ENCODE measurements around the gene SARS1. TPM values are rescaled to one million over a fixed set of nuclear protein-coding genes. Genes with fewer than 3 reads are reported as not detected.
"Not testable (repeated sequence)": the region's sequence is repeated elsewhere in the genome, so short reads cannot be mapped to it uniquely, and the experiment has no call there.

SARS1 gene
- total RNA-seq, 4 donors from 2014 or later = 83.2 to 158 (median 102) TPM

GRCh38 chr1:109210058-109210457 lies 3.7 kb upstream of the SARS1 start:
- H3K4me1 ChIP-seq = peaks cover 0 to 4% (median 2%) of the 10 kb centered on the region in 4 donors
- H3K27ac ChIP-seq = no peak overlapping the region
- H3K27me3 ChIP-seq = no peaks in the 10 kb centered on the region
- TF ChIP-seq CTCF (IDR thresholded peaks at IDR 0.05) = no peak
- TF ChIP-seq POLR2A (IDR thresholded peaks at IDR 0.05) = no peak
- DNase-seq = no peak
- H3K36me3 ChIP-seq = no peaks in the 10 kb centered on the region
- no peaks in the 10 kb centered on the region for H3K9me3 ChIP-seq
- H3K4me3 ChIP-seq = no peak overlapping the region

- H3K4me3 ChIP-seq = peak overlapping the region; percentile 59 to 81 (median 75)
These were observed 334 bp upstream of the SARS1 start for GRCh38 chr1:109213345-109213823.

GRCh38 chr1:109214695-109215623 lies 1.2 kb downstream of the SARS1 start:
- peaks cover 0 to 31% (median 4%) of the 10 kb centered on the region in 4 donors for H3K4me1 ChIP-seq
- no peaks in the 10 kb centered on the region for H3K27me3 ChIP-seq
- H3K9me3 ChIP-seq = no peaks in the 10 kb centered on the region
- H3K4me3 ChIP-seq = peak overlapping the region; percentile 59 to 81 (median 75)
- H3K36me3 ChIP-seq = no peaks in the 10 kb centered on the region
- H3K27ac ChIP-seq = peak overlapping the region; percentile 79 to 91 (median 90)
- peak in 2 of 3 donors; percentile 35 to 66 for DNase-seq
- no peak for TF ChIP-seq CTCF (IDR thresholded peaks at IDR 0.05)
- TF ChIP-seq POLR2A (IDR thresholded peaks at IDR 0.05) = no peak

More at GRCh38 chr1:109213345-109213823, 334 bp upstream of the SARS1 start:
- no peak for DNase-seq
- TF ChIP-seq CTCF (IDR thresholded peaks at IDR 0.05) (no peak), POLR2A (IDR thresholded peaks at IDR 0.05) (no peak)
- Histone ChIP-seq H3K4me1 (peaks cover 0 to 31% (median 4%) of the 10 kb centered on the region in 4 donors), H3K36me3 (no peaks in the 10 kb centered on the region), H3K27me3 (no peaks in the 10 kb centered on the region), H3K9me3 (no peaks in the 10 kb centered on the region), H3K27ac (peak overlapping the region; percentile 79 to 91 (median 90))

GRCh38 chr1:109216662-109217061 lies 2.9 kb downstream of the SARS1 start:
- H3K27ac ChIP-seq = no peak overlapping the region
- peaks cover 0 to 31% (median 4%) of the 10 kb centered on the region in 4 donors for H3K4me1 ChIP-seq

GRCh38 chr1:109218516-109218915 lies 4.8 kb downstream of the SARS1 start:
- TF ChIP-seq CTCF (IDR thresholded peaks at IDR 0.05) (no peak), POLR2A (IDR thresholded peaks at IDR 0.05) (peak in 1 of 2 donors; percentile 37)
- Histone ChIP-seq H3K4me1 (peaks cover 0 to 31% (median 4%) of the 10 kb centered on the region in 4 donors), H3K9me3 (no peaks in the 10 kb centered on the region), H3K27me3 (no peaks in the 10 kb centered on the region), H3K36me3 (peaks cover 0 to 4% (median 0%) of the 10 kb centered on the region in 3 donors), H3K4me3 (no peak overlapping the region), H3K27ac (peak overlapping the region in 1 of 4 donors; percentile 55)
- peak in 2 of 3 donors; percentile 66 to 82 for DNase-seq

More at GRCh38 chr1:109216662-109217061, 2.9 kb downstream of the SARS1 start:
- no peaks in the 10 kb centered on the region for H3K27me3 ChIP-seq
- no peak for TF ChIP-seq POLR2A (IDR thresholded peaks at IDR 0.05)
- TF ChIP-seq CTCF (IDR thresholded peaks at IDR 0.05) = no peak
- H3K4me3 ChIP-seq = no peak overlapping the region
- H3K9me3 ChIP-seq = no peaks in the 10 kb centered on the region
- no peak for DNase-seq
- peaks cover 0 to 4% (median 0%) of the 10 kb centered on the region in 3 donors for H3K36me3 ChIP-seq

- not testable (repeated sequence) for H3K9me3 ChIP-seq, H3K27ac ChIP-seq, H3K27me3 ChIP-seq, H3K4me3 ChIP-seq, DNase-seq
- peaks cover 0 to 19% (median 0%) of the 10 kb centered on the region in 3 donors for H3K36me3 ChIP-seq
- peaks cover 0 to 15% (median 1%) of the 10 kb centered on the region in 4 donors for H3K4me1 ChIP-seq
These were observed 7.5 kb downstream of the SARS1 start for GRCh38 chr1:109221201-109221600.

All from Peyer's patch (tissue), 4 donors.